Karpas-422 (cell line): ENCODE measurements around the gene PRR3. TPM values are rescaled to one million over a fixed set of nuclear protein-coding genes. Genes with fewer than 3 reads are reported as not detected.

Experiments
- DNase-seq: peaks from one replicate; pipeline ENCODE4 v3.0.0-alpha.2; 2015
- H2AFZ ChIP-seq: fragments of 200-600 bp; sonication (generic); 2 replicates; pipeline ENCODE4 v1.6.1; 2014; ENCODE audit warnings: antibody characterized with exemption, low read length, mixed read lengths
- H3K27ac ChIP-seq: fragments of 200-600 bp; sonication (generic); 2 replicates; pipeline ENCODE4 v1.5.1; 2014; ENCODE audit warnings: mild to moderate bottlenecking, low read length, moderate library complexity
- H3K27me3 ChIP-seq: fragments of 200-600 bp; sonication (generic); 2 replicates; pipeline ENCODE4 v1.6.1; 2014; ENCODE audit warnings: low read length, mixed read lengths
- H3K36me3 ChIP-seq: fragments of 200-600 bp; sonication (generic); 2 replicates; pipeline ENCODE4 v1.6.1; 2014; ENCODE audit warnings: low read length, mixed read lengths; ENCODE audit not compliant: insufficient read depth
- H3K4me1 ChIP-seq: fragments of 200-600 bp; sonication (generic); 2 replicates; pipeline ENCODE4 v1.6.1; 2014; ENCODE audit warnings: mild to moderate bottlenecking, low read length, mixed read lengths
- H3K4me2 ChIP-seq: fragments of 200-600 bp; sonication (generic); 2 replicates; pipeline ENCODE4 v1.6.1; 2014; ENCODE audit warnings: low read length, low read depth, mild to moderate bottlenecking; ENCODE audit not compliant: poor library complexity, severe bottlenecking
- H3K4me3 ChIP-seq: fragments of 200-600 bp; sonication (generic); 2 replicates; pipeline ENCODE4 v1.5.1; 2014; ENCODE audit warnings: mild to moderate bottlenecking, antibody characterized with exemption, low read length, mixed read lengths
- H3K79me2 ChIP-seq: fragments of 200-600 bp; sonication (generic); 2 replicates; pipeline ENCODE4 v1.6.1; 2014; ENCODE audit warnings: mild to moderate bottlenecking, low read length, mixed read lengths
- H3K9ac ChIP-seq: fragments of 200-600 bp; sonication (generic); 2 replicates; pipeline ENCODE4 v1.6.0; 2014; ENCODE audit warnings: low read length
- H3K9me2 ChIP-seq: fragments of 200-600 bp; sonication (generic), shearing (Covaris generic); replicated peaks from 2 replicates; pipeline ENCODE4 v1.6.0; 2014; ENCODE audit warnings: mild to moderate bottlenecking, low read length, moderate library complexity; ENCODE audit not compliant: insufficient read depth
- H3K9me3 ChIP-seq: fragments of 300-700, 200-600 bp; sonication (generic); 2 replicates; pipeline ENCODE4 v1.6.1; 2014; ENCODE audit warnings: low read length, mixed read lengths
- H4K20me1 ChIP-seq: fragments of 200-600 bp; sonication (generic); 2 replicates; pipeline ENCODE4 v1.6.1; 2014; ENCODE audit warnings: mild to moderate bottlenecking, antibody characterized with exemption, low read length, low read depth; ENCODE audit not compliant: insufficient read depth
- total RNA-seq: library from RNA; depleted of rRNA; stranded (reverse); fragments of >200 nt; shearing (Covaris generic); gene quantifications from 2 replicates; pipeline ENCODE4 v1.2.3, GENCODE V29; 2014; ENCODE audit warnings: low replicate concordance

Gene PRR3
- total RNA-seq, 1 experiment from 2014 or later, result 30.6 TPM

GRCh38 chr6:30544666-30545272, 12.3 kb upstream of the PRR3 start:
- Histone ChIP-seq H3K27me3 (no peaks in the 10 kb centered on the region), H3K27ac (no peak overlapping the region), H3K79me2 (no peaks in the 10 kb centered on the region), H3K9me2 (no peaks in the 10 kb centered on the region), H4K20me1 (no peaks in the 10 kb centered on the region), H3K4me1 (peaks cover 18% of the 10 kb centered on the region), H3K36me3 (no peaks in the 10 kb centered on the region; the same call in 1 of the 2 replicates), H3K9me3 (no peaks in the 10 kb centered on the region), H3K4me3 (no peak overlapping the region), H3K9ac (no peak overlapping the region), H2AFZ (no peak overlapping the region), H3K4me2 (no peak overlapping the region)
- DNase-seq, result peak; percentile 81

GRCh38 chr6:30547454-30547853, 9.6 kb upstream of the PRR3 start:
- Histone ChIP-seq H3K79me2 (no peaks in the 10 kb centered on the region), H3K4me1 (peaks cover 8% of the 10 kb centered on the region), H3K9ac (no peak overlapping the region), H3K4me2 (no peak overlapping the region), H4K20me1 (no peaks in the 10 kb centered on the region), H3K9me3 (no peaks in the 10 kb centered on the region), H2AFZ (no peak overlapping the region), H3K4me3 (no peak overlapping the region), H3K27ac (no peak overlapping the region), H3K27me3 (no peaks in the 10 kb centered on the region), H3K36me3 (peaks cover 8% of the 10 kb centered on the region; the same call in 1 of the 2 replicates), H3K9me2 (no peaks in the 10 kb centered on the region)
- DNase-seq, result no peak

GRCh38 chr6:30548375-30548774, 8.7 kb upstream of the PRR3 start:
- no peak overlapping the region for H3K4me3 ChIP-seq
- H2AFZ ChIP-seq, result no peak overlapping the region
- no peaks in the 10 kb centered on the region for H4K20me1 ChIP-seq
- no peaks in the 10 kb centered on the region for H3K27me3 ChIP-seq
- H3K4me2 ChIP-seq, result no peak overlapping the region
- no peak for DNase-seq
- H3K27ac ChIP-seq, result no peak overlapping the region
- peaks cover 8% of the 10 kb centered on the region; the same call in 1 of the 2 replicates for H3K36me3 ChIP-seq
- H3K9ac ChIP-seq, result no peak overlapping the region
- H3K9me3 ChIP-seq, result no peaks in the 10 kb centered on the region
- H3K79me2 ChIP-seq, result peaks cover 2% of the 10 kb centered on the region; the same call in 1 of the 2 replicates
- H3K9me2 ChIP-seq, result no peaks in the 10 kb centered on the region
- no peaks in the 10 kb centered on the region for H3K4me1 ChIP-seq

- no peak for DNase-seq
- Histone ChIP-seq H3K4me1 (peaks cover 19% of the 10 kb centered on the region), H3K4me3 (peak overlapping the region; percentile 90), H3K9ac (peak overlapping the region; percentile 95), H4K20me1 (peaks cover 8% of the 10 kb centered on the region; the same call in 1 of the 2 replicates), H3K27me3 (no peaks in the 10 kb centered on the region), H3K9me2 (no peaks in the 10 kb centered on the region), H3K4me2 (peak overlapping the region; percentile 90), H3K9me3 (no peaks in the 10 kb centered on the region), H3K79me2 (peaks cover 45% of the 10 kb centered on the region), H2AFZ (no peak overlapping the region), H3K36me3 (peaks cover 22% of the 10 kb centered on the region), H3K27ac (no peak overlapping the region)
These were observed 2.7 kb upstream of the PRR3 start for GRCh38 chr6:30554404-30554803.

GRCh38 chr6:30554962-30555815, 1.9 kb upstream of the PRR3 start:
- Histone ChIP-seq H3K9ac (peak overlapping the region; percentile 95), H3K9me3 (no peaks in the 10 kb centered on the region), H4K20me1 (peaks cover 8% of the 10 kb centered on the region; the same call in 1 of the 2 replicates), H3K4me3 (peak overlapping the region; percentile 90), H3K79me2 (peaks cover 50% of the 10 kb centered on the region), H3K36me3 (peaks cover 22% of the 10 kb centered on the region), H2AFZ (peak overlapping the region; percentile 81; the same call in 1 of the 2 replicates), H3K27me3 (no peaks in the 10 kb centered on the region), H3K9me2 (no peaks in the 10 kb centered on the region), H3K4me1 (peaks cover 19% of the 10 kb centered on the region), H3K4me2 (peak overlapping the region; percentile 90), H3K27ac (peak overlapping the region; percentile 86)
- peak; percentile 69 for DNase-seq

- peaks cover 8% of the 10 kb centered on the region; the same call in 1 of the 2 replicates for H4K20me1 ChIP-seq
- H3K4me1 ChIP-seq, result peaks cover 19% of the 10 kb centered on the region
- no peak for DNase-seq
- peak overlapping the region; percentile 90 for H3K4me2 ChIP-seq
- H3K9me2 ChIP-seq, result no peaks in the 10 kb centered on the region
- peak overlapping the region; percentile 81; the same call in 1 of the 2 replicates for H2AFZ ChIP-seq
- peak overlapping the region; percentile 95 for H3K9ac ChIP-seq
- peaks cover 19% of the 10 kb centered on the region for H3K36me3 ChIP-seq
- no peaks in the 10 kb centered on the region for H3K27me3 ChIP-seq
- peak overlapping the region; percentile 86 for H3K27ac ChIP-seq
- no peaks in the 10 kb centered on the region for H3K9me3 ChIP-seq
- peak overlapping the region; percentile 90 for H3K4me3 ChIP-seq
- peaks cover 50% of the 10 kb centered on the region for H3K79me2 ChIP-seq
These were observed 1.4 kb upstream of the PRR3 start for GRCh38 chr6:30555816-30556065.

- Histone ChIP-seq H3K79me2 (peaks cover 50% of the 10 kb centered on the region), H2AFZ (peak within 1 kb of the TSS; percentile 81)
These were observed 809 bp upstream of the PRR3 start, which contains the start of gene GNL1 for GRCh38 chr6:30556066-30556905. Gene GNL1 (minus strand): TSS chr6:30556489. CDS start chr6:30556203, 286 bp downstream.

More at GRCh38 chr6:30556066-30556905, 809 bp upstream of the PRR3 start, which contains the start of gene GNL1:
- H3K9me3 ChIP-seq, result no peaks in the 10 kb centered on the region
- H3K36me3 ChIP-seq, result peaks cover 17% of the 10 kb centered on the region
- peak within 1 kb of the TSS; percentile 95 for H3K9ac ChIP-seq
- no peaks in the 10 kb centered on the region for H3K9me2 ChIP-seq
- peaks cover 19% of the 10 kb centered on the region for H3K4me1 ChIP-seq
- DNase-seq, result peak; percentile 98
- H3K4me3 ChIP-seq, result peak within 1 kb of the TSS; percentile 90
- peaks cover 8% of the 10 kb centered on the region; the same call in 1 of the 2 replicates for H4K20me1 ChIP-seq
- H3K4me2 ChIP-seq, result peak within 1 kb of the TSS; percentile 90
- H3K27me3 ChIP-seq, result no peaks in the 10 kb centered on the region
- peak within 1 kb of the TSS; percentile 86 for H3K27ac ChIP-seq
